Stimulated activated CD4-positive, alpha-beta T cell treated with anti-CD3 and anti-CD28 coated beads, TNF-alpha, amount 100 ng/mL, for 48 hours (primary cell): ENCODE measurements around the gene LHX3.

Experiments
- DNase-seq, 3 donors: peaks; one replicate each; pipeline ENCODE4 v3.0.0-alpha.2; 2020; ENCODE audit warnings: low read depth in 3 of 3

LHX3 gene

GRCh38 chr9:136228107-136228875, 23.4 kb upstream of the LHX3 start:
- peak in 1 of 3 donors; percentile 16 for DNase-seq

GRCh38 chr9:136226680-136227407, 21.9 kb upstream of the LHX3 start:
- DNase-seq, result no peak

DNA sequence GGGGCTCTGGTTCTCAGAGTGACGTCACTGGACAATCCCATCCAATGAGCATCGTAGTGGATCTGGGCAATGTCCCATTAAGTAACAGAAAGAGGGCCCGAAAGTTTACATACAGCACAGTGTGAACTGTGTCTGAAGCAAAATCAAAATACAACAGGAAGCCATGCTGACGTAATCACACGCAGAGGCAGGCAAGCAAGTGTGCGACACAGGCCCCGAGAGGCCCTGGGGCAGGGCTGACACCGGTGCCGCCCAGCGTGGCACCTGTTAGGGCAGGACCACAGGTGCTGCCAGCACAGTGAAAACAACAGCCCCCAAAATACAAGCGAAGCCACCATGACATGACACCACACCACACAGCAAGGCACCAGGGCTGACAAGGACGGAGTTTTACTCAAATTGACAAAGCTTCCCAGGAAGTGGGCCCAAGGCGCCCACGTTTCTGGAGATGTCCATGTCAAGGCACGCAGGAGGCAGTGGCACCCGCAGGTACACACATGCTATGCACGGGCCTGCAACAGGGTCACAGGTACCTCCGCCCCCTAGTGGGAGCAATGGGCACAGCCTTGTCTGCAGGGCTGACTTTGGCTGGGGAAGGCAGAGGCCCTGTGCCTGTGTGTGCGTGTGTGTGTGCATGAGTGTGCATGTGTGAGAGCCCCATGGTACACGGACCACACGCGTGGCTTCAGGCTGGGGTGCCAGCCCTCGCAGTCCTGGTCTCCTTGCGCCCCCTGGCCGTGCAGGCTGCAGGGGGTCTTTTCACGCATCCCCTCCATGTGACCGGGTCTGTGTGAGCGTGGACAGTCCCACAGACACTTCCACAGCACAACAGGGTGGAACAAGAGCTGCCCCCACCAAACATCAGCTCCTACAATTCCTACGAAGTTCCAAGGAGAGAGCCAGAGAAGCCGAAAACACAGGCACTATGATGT, 21.1 kb upstream of the LHX3 start:
- DNase-seq, result peak; percentile 49 to 69 (median 51)

GRCh38 chr9:136225366-136225747, 20.4 kb upstream of the LHX3 start:
- DNase-seq, result no peak

- DNase-seq, result no peak
Measured at GRCh38 chr9:136223871-136224640, 19.1 kb upstream of the LHX3 start.

- DNase-seq, result no peak
Measured at GRCh38 chr9:136222906-136223285, 18.0 kb upstream of the LHX3 start.

DNA sequence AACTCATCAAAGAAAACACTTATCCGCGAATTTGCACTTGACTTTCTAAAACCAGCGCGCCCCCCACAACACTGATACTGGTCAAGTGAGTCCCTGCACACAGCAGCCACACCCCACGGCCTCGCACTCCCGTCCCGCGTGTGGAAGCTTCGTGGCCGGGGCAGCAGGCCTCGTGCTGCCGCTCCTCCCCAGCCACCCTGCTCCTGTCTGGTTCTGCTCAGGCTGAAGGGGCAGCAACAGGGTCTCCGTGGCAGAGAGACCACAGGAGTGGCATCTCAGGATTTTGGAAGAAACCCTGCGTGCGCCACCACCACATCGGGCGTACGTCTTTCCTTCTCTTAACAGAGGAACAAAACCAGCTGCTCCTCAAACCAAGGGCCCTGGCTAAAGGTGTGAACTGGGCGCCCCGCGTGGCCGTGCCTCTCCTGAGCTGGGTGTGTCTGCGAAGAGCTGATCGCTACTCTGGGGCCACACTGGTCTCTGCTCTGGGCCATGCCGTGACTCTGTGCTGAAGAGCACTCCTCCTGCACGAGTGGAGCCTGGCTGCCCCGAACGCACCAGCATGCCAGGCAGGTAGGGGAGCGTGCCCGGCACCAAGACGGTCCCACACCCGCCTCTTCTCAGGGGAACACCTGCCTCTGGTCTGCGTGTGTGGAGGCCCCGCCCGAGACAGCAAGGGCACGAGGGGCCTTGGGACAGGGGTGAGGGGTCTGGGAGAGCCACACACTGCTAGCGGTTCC, 17.4 kb upstream of the LHX3 start:
- DNase-seq, result no peak

- DNase-seq, result no peak
Measured at GRCh38 chr9:136220017-136220729, 15.2 kb upstream of the LHX3 start.

- no peak for DNase-seq
Measured at GRCh38 chr9:136219276-136219675, 14.3 kb upstream of the LHX3 start.

GRCh38 chr9:136218673-136219072, 13.7 kb upstream of the LHX3 start:
- no peak for DNase-seq

DNA sequence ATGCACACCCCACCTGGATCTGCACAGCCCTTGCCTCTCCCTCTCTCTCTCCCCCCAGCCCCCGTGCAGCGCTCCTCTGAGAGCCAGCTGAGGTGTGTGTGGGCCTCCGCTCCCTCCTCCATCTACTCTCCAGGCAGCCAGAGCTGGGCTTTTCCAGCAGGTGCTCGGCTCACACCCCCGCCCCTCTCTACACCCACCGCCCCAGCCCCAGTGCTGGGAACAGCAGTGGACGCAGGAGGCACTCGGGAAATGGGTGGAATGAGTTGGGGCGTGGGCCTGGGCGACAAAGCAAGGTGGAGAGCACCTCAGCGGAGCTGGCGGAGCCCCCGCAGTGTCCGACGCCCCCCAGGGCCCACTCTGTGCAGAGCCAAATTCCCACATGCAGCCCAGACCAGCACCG, 13.3 kb upstream of the LHX3 start:
- no peak for DNase-seq

DNA sequence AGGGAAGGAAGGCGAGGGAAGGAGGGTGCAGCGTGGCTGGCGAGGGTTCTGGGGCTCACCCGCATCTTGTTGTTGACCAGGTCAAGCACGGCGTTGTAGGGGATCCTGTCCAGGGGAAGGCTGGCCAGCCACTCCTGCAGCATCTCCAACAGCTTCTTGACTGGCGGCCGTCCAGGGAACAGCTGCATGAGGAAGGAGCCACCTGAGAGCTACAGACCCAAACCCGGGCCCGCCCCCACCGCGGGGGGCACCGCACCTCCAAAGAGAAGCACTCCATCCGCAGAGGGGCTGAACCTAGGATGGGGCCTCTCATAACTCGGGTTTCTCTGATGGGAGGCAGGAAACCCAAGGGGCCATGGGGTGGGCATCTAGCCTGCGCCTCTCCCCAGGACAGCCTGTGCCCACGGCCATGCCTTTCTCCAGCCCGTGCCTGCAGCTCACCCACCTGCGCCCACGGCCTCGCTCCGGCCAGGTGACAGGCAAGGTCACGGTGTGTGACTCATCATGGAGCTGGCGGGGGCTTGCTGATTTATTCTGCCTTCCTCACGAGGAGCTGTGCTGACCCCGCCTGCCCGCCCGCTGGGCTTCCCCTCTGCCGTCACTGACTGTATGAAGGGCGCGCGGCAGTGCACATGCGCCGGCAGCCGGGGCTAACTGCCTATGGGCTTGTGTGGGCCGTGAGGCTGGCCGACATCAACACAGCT, 11.8 kb upstream of the LHX3 start:
- no peak for DNase-seq

DNA sequence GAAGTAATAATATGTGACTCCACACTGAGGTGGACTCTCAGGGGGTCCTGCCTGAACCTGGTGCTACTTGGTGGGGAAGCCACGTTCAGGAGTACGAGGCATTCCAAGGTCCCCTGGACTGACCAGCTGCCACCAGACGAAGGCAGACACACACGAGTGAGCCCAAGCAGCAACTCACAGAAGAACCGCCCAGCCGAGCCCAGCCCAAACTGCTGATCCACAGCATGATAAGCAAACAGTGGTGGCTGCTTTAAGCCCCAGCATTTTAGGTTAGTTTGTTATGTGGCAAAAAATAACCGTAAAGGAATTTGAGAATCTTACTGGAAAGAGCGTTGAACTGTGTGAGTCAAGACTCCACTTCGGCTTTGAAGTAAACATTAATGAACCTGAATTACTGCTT, 8.8 kb upstream of the LHX3 start:
- no peak for DNase-seq

GRCh38 chr9:136212345-136212950, 7.5 kb upstream of the LHX3 start:
- no peak for DNase-seq

- DNase-seq, result no peak
Measured at GRCh38 chr9:136211441-136212344, 6.8 kb upstream of the LHX3 start.

DNA sequence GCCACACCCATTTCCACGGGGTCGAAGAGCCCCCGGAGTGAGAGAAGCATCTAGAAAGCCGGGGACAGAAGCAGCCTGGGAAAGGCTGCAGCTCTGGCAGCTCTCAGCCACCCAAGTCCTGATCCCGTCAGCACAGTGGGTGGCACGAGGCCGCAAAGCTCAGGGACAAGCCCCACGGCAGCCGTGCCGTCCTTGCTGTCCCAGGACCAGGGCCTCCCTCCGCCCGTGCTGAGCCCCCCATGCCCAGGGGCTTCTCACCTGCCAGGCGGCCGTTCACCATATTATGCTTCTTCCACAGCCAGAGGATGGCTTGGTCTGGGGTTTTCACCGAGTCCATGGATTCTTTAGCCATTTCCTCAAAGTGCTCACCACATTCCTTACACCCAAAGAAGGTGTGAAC, 6.1 kb upstream of the LHX3 start:
- DNase-seq, result no peak

DNA sequence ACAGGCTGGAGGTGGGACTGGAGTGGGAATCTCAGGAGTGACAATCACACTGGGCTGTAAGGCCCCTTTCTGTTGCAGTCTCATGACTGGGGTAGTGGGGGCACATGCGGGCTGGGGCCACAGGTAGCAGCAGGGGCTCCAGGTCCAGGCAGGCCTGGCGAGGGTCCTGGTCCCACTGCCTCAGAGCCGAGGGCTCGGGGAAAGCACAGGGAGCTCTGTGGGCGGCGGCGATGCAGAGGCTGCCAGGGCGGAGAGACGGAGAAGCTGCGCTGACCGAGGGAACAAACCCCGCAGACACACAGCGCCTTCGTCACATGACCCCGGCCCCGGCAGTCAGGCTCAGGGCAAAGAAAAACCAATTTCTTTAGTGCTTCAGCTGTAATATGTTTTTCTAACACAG, 5.3 kb upstream of the LHX3 start:
- no peak for DNase-seq

DNA sequence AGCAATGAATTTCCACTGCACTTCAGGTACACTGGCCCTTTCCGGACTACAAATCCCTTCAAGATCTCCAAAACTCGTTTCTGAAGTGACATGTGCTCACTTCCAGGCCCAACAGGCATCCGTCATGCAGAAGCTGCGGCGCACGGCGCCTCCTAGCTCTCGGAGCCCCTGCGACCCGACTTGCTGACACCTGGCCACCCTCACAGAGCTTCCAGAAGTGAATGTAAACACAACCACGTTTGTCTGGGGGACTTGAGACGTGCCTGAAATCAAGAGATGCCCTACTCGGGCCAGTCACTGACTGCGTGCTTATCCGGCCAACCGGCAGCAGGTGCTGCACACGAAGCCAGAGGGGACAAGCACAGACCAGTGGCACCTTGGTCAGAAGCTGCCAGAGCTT, 4.9 kb upstream of the LHX3 start:
- no peak for DNase-seq
